Testis (tissue), 3 donors: ENCODE measurements around the gene MTMR3. TPM values are rescaled to one million over a fixed set of nuclear protein-coding genes. Genes with fewer than 3 reads are reported as not detected.

Experiments used
- DNase-seq: peaks from one replicate; pipeline ENCODE4 v3.0.0-alpha.2; 2019
- H3K27ac ChIP-seq, 2 donors: fragments of 200-600 bp; sonication (generic); one replicate each; pipeline ENCODE4 v1.5.1; 2019
- H3K27me3 ChIP-seq: fragments of 200-600 bp; sonication (generic); one replicate; pipeline ENCODE4 v1.5.1; 2019
- H3K36me3 ChIP-seq: fragments of 200-600 bp; sonication (generic); one replicate; pipeline ENCODE4 v1.5.1; 2017; ENCODE audit warnings: low read depth; ENCODE audit errors: missing control alignments
- H3K4me1 ChIP-seq: fragments of 200-600 bp; sonication (generic); one replicate; pipeline ENCODE4 v1.5.1; 2019
- H3K4me3 ChIP-seq, 2 donors: fragments of 200-600 bp; sonication (generic); one replicate each; pipeline ENCODE4 v1.5.1; 2017 to 2019
- H3K9me3 ChIP-seq: fragments of 200-600 bp; sonication (generic); one replicate; pipeline ENCODE4 v1.5.1; 2017
- CTCF ChIP-seq, 3 experiments: fragments of 450-650 bp in 2 of 3; fragments of 200-600 bp in 1 of 3; sonication (generic) in 1 of 3; IDR thresholded peaks; one replicate each; pipeline ENCODE4 v1.5.1; 2016 to 2019; ENCODE audit warnings: antibody characterized with exemption in 3 of 3, mild to moderate bottlenecking in 2 of 3, moderate library complexity in 1 of 3
- POLR2A ChIP-seq: fragments of 450-650 bp; IDR thresholded peaks from one replicate; pipeline ENCODE4 v1.6.1; 2017; ENCODE audit warnings: antibody characterized with exemption, mild to moderate bottlenecking, moderate library complexity
- WGBS, 2 donors: methylation state at CpG; one replicate each; pipeline ENCODE4 v1.1.5; 2018; 5-methylcytosine and 5-hydroxymethylcytosine counted together
- intact Hi-C: fragments of 100-400 bp; cut with DNase I; formaldehyde crosslinking; loops from one replicate; pipeline ENCODE4 v1.15.1; 2023; ENCODE audit warnings: low total_unique reads
- polyA plus RNA-seq: library from polyadenylated mRNA; stranded (reverse); fragments of 350-450 nt; fragmentation: Illumina TruSeq; extraction: RNeasy Lipid Tissue Mini Kit (QIAGEN cat#74804); gene quantifications from one replicate; pipeline ENCODE4 v1.2.3, GENCODE V29; 2014; ENCODE audit warnings: low read depth, low replicate concordance; ENCODE audit not compliant: insufficient read depth
- total RNA-seq, 2 donors: library from RNA; depleted of rRNA; stranded (reverse); fragments of >200 nt; gene quantifications; one replicate each; pipeline ENCODE4 v1.2.3, GENCODE V29; 2016

MTMR3 gene
- total and polyA plus RNA-seq, 3 donors from 2014 or later: 75.2 to 137 (median 130) TPM

GRCh38 chr22:29954203-29954855 is 71.4 kb downstream of the MTMR3 start:
- no peak for TF ChIP-seq POLR2A
- no peak for TF ChIP-seq CTCF (IDR thresholded peaks at IDR 0.05)
- no peaks in the 10 kb centered on the region for H3K27me3 ChIP-seq
- H3K4me1 ChIP-seq: no peaks in the 10 kb centered on the region
- 80 to 86% methylated on average over 9 of the region's 9 CpGs for WGBS, 2 donors
- no peak overlapping the region for H3K27ac ChIP-seq
- no peaks in the 10 kb centered on the region for H3K9me3 ChIP-seq
- no peak for DNase-seq
- intact Hi-C loops: no loop called here
- H3K36me3 ChIP-seq: no peaks in the 10 kb centered on the region
- H3K4me3 ChIP-seq: no peak overlapping the region

- Histone ChIP-seq H3K4me3 (no peak overlapping the region), H3K27ac (no peak overlapping the region), H3K36me3 (no peaks in the 10 kb centered on the region), H3K4me1 (no peaks in the 10 kb centered on the region), H3K9me3 (no peaks in the 10 kb centered on the region), H3K27me3 (no peaks in the 10 kb centered on the region)
- intact Hi-C loops: no loop called here
- WGBS, 2 donors: 94 to 95% methylated on average over 1 of the region's 1 CpG
- TF ChIP-seq POLR2A: no peak
- TF ChIP-seq CTCF (IDR thresholded peaks at IDR 0.05): no peak
- no peak for DNase-seq
These were observed 73.7 kb downstream of the MTMR3 start for GRCh38 chr22:29956680-29957079.

- H3K9me3 ChIP-seq: no peaks in the 10 kb centered on the region
These were observed 75.2 kb downstream of the MTMR3 start for GRCh38 chr22:29958170-29958569.

GRCh38 chr22:29964776-29965175 is 81.8 kb downstream of the MTMR3 start:
- Histone ChIP-seq H3K9me3 (no peaks in the 10 kb centered on the region), H3K36me3 (no peaks in the 10 kb centered on the region), H3K4me1 (no peaks in the 10 kb centered on the region), H3K27ac (no peak overlapping the region), H3K27me3 (no peaks in the 10 kb centered on the region), H3K4me3 (no peak overlapping the region)
- intact Hi-C loops: no loop called here
- WGBS, 2 donors: 62 to 78% methylated on average over 5 of the region's 5 CpGs
- TF ChIP-seq CTCF (IDR thresholded peaks at IDR 0.05): no peak
- TF ChIP-seq POLR2A: no peak
- no peak for DNase-seq

More at GRCh38 chr22:29958170-29958569, 75.2 kb downstream of the MTMR3 start:
- no peak for DNase-seq
- no peaks in the 10 kb centered on the region for H3K4me1 ChIP-seq
- TF ChIP-seq CTCF (IDR thresholded peaks at IDR 0.05) (no peak), POLR2A (no peak)
- WGBS, 2 donors: 90 to 94% methylated on average over 2 of the region's 2 CpGs
- H3K27ac ChIP-seq: no peak overlapping the region
- H3K36me3 ChIP-seq: no peaks in the 10 kb centered on the region
- no peak overlapping the region for H3K4me3 ChIP-seq
- intact Hi-C loops: no loop called here
- H3K27me3 ChIP-seq: no peaks in the 10 kb centered on the region

GRCh38 chr22:29967461-29967860 is 84.5 kb downstream of the MTMR3 start:
- H3K27me3 ChIP-seq: no peaks in the 10 kb centered on the region
- H3K36me3 ChIP-seq: no peaks in the 10 kb centered on the region
- H3K9me3 ChIP-seq: no peaks in the 10 kb centered on the region
- no peak overlapping the region for H3K4me3 ChIP-seq
- H3K27ac ChIP-seq: no peak overlapping the region
- H3K4me1 ChIP-seq: no peaks in the 10 kb centered on the region
- no peak for DNase-seq
- no peak for TF ChIP-seq CTCF (IDR thresholded peaks at IDR 0.05)
- no peak for TF ChIP-seq POLR2A
- intact Hi-C loops: no loop called here
